ENCODE results near the gene TAS2R40. TPM values are rescaled to one million over a fixed set of nuclear protein-coding genes. Genes with fewer than 3 reads are reported as not detected.

Gene TAS2R40
- total RNA-seq, 1 donor from 2014 or later: not detected

DNA sequence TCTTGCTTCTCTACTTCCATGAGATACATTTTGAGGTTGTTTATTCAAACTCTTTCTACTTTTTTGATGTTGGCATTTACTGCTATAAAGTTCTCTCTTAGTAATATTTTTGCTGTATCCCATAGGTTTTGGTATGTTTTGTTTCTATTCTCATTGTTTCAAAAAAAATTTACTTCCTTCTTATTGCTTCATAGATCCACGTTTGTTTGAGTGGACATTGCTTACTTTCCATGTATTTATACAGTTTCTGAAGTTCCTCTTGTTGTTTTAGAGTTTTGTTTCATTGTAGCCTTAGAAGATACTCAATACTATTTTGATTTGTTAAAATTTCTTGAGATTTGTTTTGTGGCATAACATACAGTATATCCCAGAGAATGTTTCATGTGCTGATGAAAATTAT is 13.7 kb downstream of the TAS2R40 start:
- no peak for DNase-seq (ENCODE audit: low spot score in 2 of 2)
- TF ChIP-seq, protein P1, sequence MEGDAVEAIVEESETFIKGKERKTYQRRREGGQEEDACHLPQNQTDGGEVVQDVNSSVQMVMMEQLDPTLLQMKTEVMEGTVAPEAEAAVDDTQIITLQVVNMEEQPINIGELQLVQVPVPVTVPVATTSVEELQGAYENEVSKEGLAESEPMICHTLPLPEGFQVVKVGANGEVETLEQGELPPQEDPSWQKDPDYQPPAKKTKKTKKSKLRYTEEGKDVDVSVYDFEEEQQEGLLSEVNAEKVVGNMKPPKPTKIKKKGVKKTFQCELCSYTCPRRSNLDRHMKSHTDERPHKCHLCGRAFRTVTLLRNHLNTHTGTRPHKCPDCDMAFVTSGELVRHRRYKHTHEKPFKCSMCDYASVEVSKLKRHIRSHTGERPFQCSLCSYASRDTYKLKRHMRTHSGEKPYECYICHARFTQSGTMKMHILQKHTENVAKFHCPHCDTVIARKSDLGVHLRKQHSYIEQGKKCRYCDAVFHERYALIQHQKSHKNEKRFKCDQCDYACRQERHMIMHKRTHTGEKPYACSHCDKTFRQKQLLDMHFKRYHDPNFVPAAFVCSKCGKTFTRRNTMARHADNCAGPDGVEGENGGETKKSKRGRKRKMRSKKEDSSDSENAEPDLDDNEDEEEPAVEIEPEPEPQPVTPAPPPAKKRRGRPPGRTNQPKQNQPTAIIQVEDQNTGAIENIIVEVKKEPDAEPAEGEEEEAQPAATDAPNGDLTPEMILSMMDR (IDR thresholded peaks at IDR 0.05): no peak
- intact Hi-C loops (cut with DNase I): no loop called here

GRCh38 chr7:143236408-143236990 is 14.7 kb downstream of the TAS2R40 start:
- no peak overlapping the region for H3K4me3 ChIP-seq
- intact Hi-C loops (cut with DNase I): no loop called here
- H3K27me3 ChIP-seq: no peaks in the 10 kb centered on the region
- no peaks in the 10 kb centered on the region for H3K4me1 ChIP-seq
- TF ChIP-seq, protein P1 (IDR thresholded peaks at IDR 0.05): no peak
- DNase-seq (ENCODE audit: low spot score in 2 of 2): no peak
- no peaks in the 10 kb centered on the region for H3K9me3 ChIP-seq
- no peak overlapping the region for H3K27ac ChIP-seq
- no peaks in the 10 kb centered on the region for H3K36me3 ChIP-seq

More for the DNA sequence above, 13.7 kb downstream of the TAS2R40 start:
- Histone ChIP-seq H3K27me3 (no peaks in the 10 kb centered on the region), H3K9me3 (no peaks in the 10 kb centered on the region), H3K4me3 (no peak overlapping the region), H3K27ac (no peak overlapping the region), H3K4me1 (no peaks in the 10 kb centered on the region), H3K36me3 (no peaks in the 10 kb centered on the region)

GRCh38 chr7:143237366-143237765 is 15.5 kb downstream of the TAS2R40 start:
- H3K36me3 ChIP-seq: no peaks in the 10 kb centered on the region
- H3K27me3 ChIP-seq: no peaks in the 10 kb centered on the region
- TF ChIP-seq, protein P1 (IDR thresholded peaks at IDR 0.05): no peak
- no peak for DNase-seq (ENCODE audit: low spot score in 2 of 2)
- H3K27ac ChIP-seq: no peak overlapping the region
- H3K9me3 ChIP-seq: no peaks in the 10 kb centered on the region
- no peaks in the 10 kb centered on the region for H3K4me1 ChIP-seq
- no peak overlapping the region for H3K4me3 ChIP-seq
- intact Hi-C loops (cut with DNase I): no loop called here

- H3K36me3 ChIP-seq: no peaks in the 10 kb centered on the region
- H3K27ac ChIP-seq: no peak overlapping the region
- no peaks in the 10 kb centered on the region for H3K9me3 ChIP-seq
- no peak overlapping the region for H3K4me3 ChIP-seq
- H3K4me1 ChIP-seq: no peaks in the 10 kb centered on the region
- DNase-seq (ENCODE audit: low spot score in 2 of 2): no peak
- TF ChIP-seq, protein P1 (IDR thresholded peaks at IDR 0.05): no peak
- no peaks in the 10 kb centered on the region for H3K27me3 ChIP-seq
- intact Hi-C loops (cut with DNase I): no loop called here
These were observed 16.6 kb downstream of the TAS2R40 start for GRCh38 chr7:143238289-143238980.

DNA sequence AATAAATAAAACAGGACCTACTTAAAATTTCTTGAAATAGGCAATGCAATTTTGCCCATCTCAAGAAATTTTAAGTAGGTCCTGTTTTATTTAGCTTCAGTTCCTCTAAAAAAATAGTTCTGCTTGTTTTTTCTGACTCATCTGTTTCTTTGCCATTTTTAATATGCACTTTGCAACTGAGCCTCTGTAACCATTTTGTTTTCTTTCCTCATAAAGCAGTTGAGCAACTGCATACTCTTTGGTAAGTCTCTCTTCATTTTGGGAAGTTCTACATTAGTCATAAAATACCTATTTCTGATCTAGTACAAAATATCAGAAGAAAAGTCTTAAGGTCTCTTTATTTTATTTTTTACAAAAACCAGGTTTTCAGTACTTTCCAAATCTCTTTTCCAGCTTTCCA is 18.0 kb downstream of the TAS2R40 start:
- TF ChIP-seq, protein P1 (IDR thresholded peaks at IDR 0.05): no peak
- Histone ChIP-seq H3K27ac (no peak overlapping the region), H3K36me3 (no peaks in the 10 kb centered on the region)

More for the DNA sequence above, 18.0 kb downstream of the TAS2R40 start:
- H3K9me3 ChIP-seq: no peaks in the 10 kb centered on the region
- no peak overlapping the region for H3K4me3 ChIP-seq
- intact Hi-C loops (cut with DNase I): loop anchor here (2.0 to 5.0 kb wide), 3 partner anchors 47 to 177 kb away; partner anchors contain the start of gene CASP2
- no peak for DNase-seq (ENCODE audit: low spot score in 2 of 2)
- no peaks in the 10 kb centered on the region for H3K27me3 ChIP-seq
- H3K4me1 ChIP-seq: no peaks in the 10 kb centered on the region
